Measurements from ENCODE around the gene CFAP20DC.

CFAP20DC gene

GRCh38 chr3:58864480-58864879, 185.3 kb downstream of the CFAP20DC start:
- H3K27ac ChIP-seq (ENCODE audit: low read length) = no peak overlapping the region
- no peak overlapping the region for H2AFZ ChIP-seq (ENCODE audit: low read depth, low read length)
- no peaks in the 10 kb centered on the region for H3K79me2 ChIP-seq (ENCODE audit: low read length)
- H3K9ac ChIP-seq (ENCODE audit: low read length) = no peak overlapping the region
- no peaks in the 10 kb centered on the region for H4K20me1 ChIP-seq (ENCODE audit: insufficient read depth, low read length)
- H3K4me2 ChIP-seq (ENCODE audit: low read length) = no peak overlapping the region
- no peak overlapping the region for H3K4me3 ChIP-seq (ENCODE audit: low read length)
- peaks cover 17% of the 10 kb centered on the region for H3K4me1 ChIP-seq (ENCODE audit: low read length)
- H3K36me3 ChIP-seq (replicated peaks; ENCODE audit: low read depth, low read length) = no peaks in the 10 kb centered on the region
- no peak for TF ChIP-seq EZH2phosphoT487 (IDR thresholded peaks at IDR 0.05; ENCODE audit: low read depth)
- TF ChIP-seq, protein P1, sequence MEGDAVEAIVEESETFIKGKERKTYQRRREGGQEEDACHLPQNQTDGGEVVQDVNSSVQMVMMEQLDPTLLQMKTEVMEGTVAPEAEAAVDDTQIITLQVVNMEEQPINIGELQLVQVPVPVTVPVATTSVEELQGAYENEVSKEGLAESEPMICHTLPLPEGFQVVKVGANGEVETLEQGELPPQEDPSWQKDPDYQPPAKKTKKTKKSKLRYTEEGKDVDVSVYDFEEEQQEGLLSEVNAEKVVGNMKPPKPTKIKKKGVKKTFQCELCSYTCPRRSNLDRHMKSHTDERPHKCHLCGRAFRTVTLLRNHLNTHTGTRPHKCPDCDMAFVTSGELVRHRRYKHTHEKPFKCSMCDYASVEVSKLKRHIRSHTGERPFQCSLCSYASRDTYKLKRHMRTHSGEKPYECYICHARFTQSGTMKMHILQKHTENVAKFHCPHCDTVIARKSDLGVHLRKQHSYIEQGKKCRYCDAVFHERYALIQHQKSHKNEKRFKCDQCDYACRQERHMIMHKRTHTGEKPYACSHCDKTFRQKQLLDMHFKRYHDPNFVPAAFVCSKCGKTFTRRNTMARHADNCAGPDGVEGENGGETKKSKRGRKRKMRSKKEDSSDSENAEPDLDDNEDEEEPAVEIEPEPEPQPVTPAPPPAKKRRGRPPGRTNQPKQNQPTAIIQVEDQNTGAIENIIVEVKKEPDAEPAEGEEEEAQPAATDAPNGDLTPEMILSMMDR (IDR thresholded peaks at IDR 0.05; ENCODE audit: low read depth, low read length) = no peak
- no peaks in the 10 kb centered on the region for H3K9me3 ChIP-seq (ENCODE audit: insufficient read depth, low read length)
- peaks cover 36% of the 10 kb centered on the region; the same call in 1 of the 2 replicates for H3K27me3 ChIP-seq (ENCODE audit: low read depth, low read length)

DNA sequence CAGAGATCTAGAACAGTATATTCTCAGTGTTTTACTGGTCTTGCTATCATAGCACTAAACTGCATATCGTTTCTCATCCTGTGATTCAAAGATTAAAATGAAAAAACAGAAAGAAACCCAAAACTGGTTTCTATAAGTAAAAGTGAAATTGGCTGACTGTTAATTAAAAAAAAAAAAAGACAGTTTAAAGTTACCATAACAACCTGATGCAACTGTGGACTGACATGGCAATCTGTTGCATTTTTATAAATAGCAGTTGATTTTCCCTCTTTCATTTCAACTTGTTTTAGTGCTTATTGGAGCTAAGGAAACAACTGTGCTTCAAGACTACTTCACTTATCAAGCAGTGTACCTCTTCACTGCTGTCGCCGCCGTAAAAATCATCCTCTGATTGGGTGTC, 186.6 kb downstream of the CFAP20DC start:
- no peak overlapping the region for H3K4me3 ChIP-seq (ENCODE audit: low read length)
- H3K27me3 ChIP-seq (ENCODE audit: low read depth, low read length) = peaks cover 36% of the 10 kb centered on the region; the same call in 1 of the 2 replicates
- H3K79me2 ChIP-seq (ENCODE audit: low read length) = no peaks in the 10 kb centered on the region
- H3K4me1 ChIP-seq (ENCODE audit: low read length) = peaks cover 9% of the 10 kb centered on the region
- no peak overlapping the region for H2AFZ ChIP-seq (ENCODE audit: low read depth, low read length)
- H3K36me3 ChIP-seq (replicated peaks; ENCODE audit: low read depth, low read length) = no peaks in the 10 kb centered on the region
- no peaks in the 10 kb centered on the region for H4K20me1 ChIP-seq (ENCODE audit: insufficient read depth, low read length)
- H3K4me2 ChIP-seq (ENCODE audit: low read length) = no peak overlapping the region
- TF ChIP-seq, protein P1 (IDR thresholded peaks at IDR 0.05; ENCODE audit: low read depth, low read length) = no peak
- no peak for TF ChIP-seq EZH2phosphoT487 (IDR thresholded peaks at IDR 0.05; ENCODE audit: low read depth)
- H3K27ac ChIP-seq (ENCODE audit: low read length) = no peak overlapping the region
- H3K9ac ChIP-seq (ENCODE audit: low read length) = no peak overlapping the region
- H3K9me3 ChIP-seq (ENCODE audit: insufficient read depth, low read length) = no peaks in the 10 kb centered on the region

DNA sequence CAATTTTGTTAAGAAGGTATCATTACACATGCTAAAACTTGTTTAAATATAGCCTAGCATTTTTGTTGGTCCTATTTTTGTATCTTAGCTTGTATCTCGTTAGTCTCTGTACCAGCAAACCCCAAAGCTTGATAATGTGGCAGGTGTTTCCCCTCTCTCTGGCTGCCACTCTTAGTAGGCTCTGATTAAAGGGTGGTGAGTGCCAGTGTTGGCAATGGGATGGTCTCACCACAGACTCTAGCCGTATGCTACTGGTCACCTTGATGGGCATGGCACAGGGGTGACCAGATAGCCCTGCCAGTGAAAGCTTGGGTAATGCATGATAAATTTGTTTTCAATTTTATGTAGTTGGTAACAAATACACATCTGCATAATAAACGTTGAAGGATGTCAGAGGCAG, 188.3 kb downstream of the CFAP20DC start:
- Histone ChIP-seq H3K9ac (ENCODE audit: low read length) (no peak overlapping the region), H3K79me2 (ENCODE audit: low read length) (no peaks in the 10 kb centered on the region), H2AFZ (ENCODE audit: low read depth, low read length) (no peak overlapping the region), H3K4me3 (ENCODE audit: low read length) (no peak overlapping the region), H3K4me1 (ENCODE audit: low read length) (no peaks in the 10 kb centered on the region), H3K9me3 (ENCODE audit: insufficient read depth, low read length) (no peaks in the 10 kb centered on the region), H3K4me2 (ENCODE audit: low read length) (no peak overlapping the region), H3K27ac (ENCODE audit: low read length) (no peak overlapping the region), H3K36me3 (replicated peaks; ENCODE audit: low read depth, low read length) (no peaks in the 10 kb centered on the region), H3K27me3 (ENCODE audit: low read depth, low read length) (peaks cover 36% of the 10 kb centered on the region; the same call in 1 of the 2 replicates), H4K20me1 (ENCODE audit: insufficient read depth, low read length) (no peaks in the 10 kb centered on the region)
- TF ChIP-seq, protein P1 (IDR thresholded peaks at IDR 0.05; ENCODE audit: low read depth, low read length) = no peak
- TF ChIP-seq EZH2phosphoT487 (IDR thresholded peaks at IDR 0.05; ENCODE audit: low read depth) = no peak

- no peak for TF ChIP-seq EZH2phosphoT487 (IDR thresholded peaks at IDR 0.05; ENCODE audit: low read depth)
- TF ChIP-seq, protein P1 (IDR thresholded peaks at IDR 0.05; ENCODE audit: low read depth, low read length) = no peak
- H3K9ac ChIP-seq (ENCODE audit: low read length) = no peak overlapping the region
- no peak overlapping the region for H3K4me2 ChIP-seq (ENCODE audit: low read length)
- no peak overlapping the region for H3K27ac ChIP-seq (ENCODE audit: low read length)
- no peak overlapping the region for H3K4me3 ChIP-seq (ENCODE audit: low read length)
- H3K4me1 ChIP-seq (ENCODE audit: low read length) = no peaks in the 10 kb centered on the region
- H3K79me2 ChIP-seq (ENCODE audit: low read length) = no peaks in the 10 kb centered on the region
- H4K20me1 ChIP-seq (ENCODE audit: insufficient read depth, low read length) = no peaks in the 10 kb centered on the region
- H3K36me3 ChIP-seq (replicated peaks; ENCODE audit: low read depth, low read length) = no peaks in the 10 kb centered on the region
- peaks cover 20% of the 10 kb centered on the region; the same call in 1 of the 2 replicates for H3K27me3 ChIP-seq (ENCODE audit: low read depth, low read length)
- no peaks in the 10 kb centered on the region for H3K9me3 ChIP-seq (ENCODE audit: insufficient read depth, low read length)
- no peak overlapping the region for H2AFZ ChIP-seq (ENCODE audit: low read depth, low read length)
Measured at GRCh38 chr3:58858126-58858525, 191.7 kb downstream of the CFAP20DC start.

Measured in OCI-LY3 (cell line).